Measurements from ENCODE around the gene ZNF282.

ZNF282 gene
- total RNA-seq: 22.6 to 51.0 (median 28.9) reads per million in 3 experiments

DNA sequence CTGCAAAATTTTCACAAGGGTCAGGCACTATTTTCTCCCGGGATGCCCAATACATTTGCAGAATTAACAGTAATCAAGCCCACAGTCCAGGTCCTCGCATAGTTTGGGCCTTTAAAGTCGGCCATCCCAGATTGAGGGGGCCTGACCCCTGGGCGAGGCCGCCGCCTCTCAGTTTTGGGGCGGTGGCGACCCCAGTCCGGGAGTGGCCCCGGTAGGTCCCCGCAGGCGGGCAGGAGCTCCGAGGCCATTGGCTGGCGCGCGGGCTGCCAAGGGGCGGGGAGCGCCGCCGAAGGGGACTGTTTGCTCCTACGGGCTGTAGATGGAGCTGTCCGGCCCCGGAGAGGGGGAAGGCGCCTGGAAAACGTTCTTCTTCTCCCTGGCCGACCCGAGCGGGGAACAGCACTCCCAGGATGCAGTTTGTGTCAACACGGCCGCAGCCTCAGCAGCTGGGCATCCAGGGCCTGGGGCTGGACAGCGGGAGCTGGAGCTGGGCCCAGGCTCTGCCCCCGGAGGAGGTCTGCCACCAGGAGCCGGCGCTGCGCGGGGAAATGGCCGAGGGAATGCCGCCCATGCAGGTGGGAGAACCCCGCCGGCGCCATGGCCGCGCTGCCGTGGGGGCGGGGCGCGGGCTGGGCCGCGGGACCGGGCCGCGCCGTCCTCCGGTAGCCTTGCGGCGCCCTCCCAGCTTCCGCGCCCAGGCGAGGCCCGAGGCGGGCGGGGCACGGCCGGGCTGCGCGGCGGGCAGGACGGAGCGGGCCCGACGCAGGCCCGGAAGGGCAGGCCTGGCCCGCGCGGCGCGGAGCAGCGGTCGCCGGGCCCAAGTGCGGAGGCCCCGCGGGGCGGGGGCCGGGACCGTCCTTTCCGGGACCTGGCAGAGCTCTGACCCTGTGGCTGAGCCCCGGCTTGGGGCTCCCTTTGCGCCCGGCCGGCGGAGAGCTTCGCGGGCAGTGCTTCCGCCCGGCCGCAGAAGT, at the start of gene ZNF282:
TSS of gene ZNF282 (plus strand) at position 367 of the 971 bp plus-strand sequence. CDS start at position 411, 44 bp downstream.
- peak; percentile 55 for DNase-seq

DNA sequence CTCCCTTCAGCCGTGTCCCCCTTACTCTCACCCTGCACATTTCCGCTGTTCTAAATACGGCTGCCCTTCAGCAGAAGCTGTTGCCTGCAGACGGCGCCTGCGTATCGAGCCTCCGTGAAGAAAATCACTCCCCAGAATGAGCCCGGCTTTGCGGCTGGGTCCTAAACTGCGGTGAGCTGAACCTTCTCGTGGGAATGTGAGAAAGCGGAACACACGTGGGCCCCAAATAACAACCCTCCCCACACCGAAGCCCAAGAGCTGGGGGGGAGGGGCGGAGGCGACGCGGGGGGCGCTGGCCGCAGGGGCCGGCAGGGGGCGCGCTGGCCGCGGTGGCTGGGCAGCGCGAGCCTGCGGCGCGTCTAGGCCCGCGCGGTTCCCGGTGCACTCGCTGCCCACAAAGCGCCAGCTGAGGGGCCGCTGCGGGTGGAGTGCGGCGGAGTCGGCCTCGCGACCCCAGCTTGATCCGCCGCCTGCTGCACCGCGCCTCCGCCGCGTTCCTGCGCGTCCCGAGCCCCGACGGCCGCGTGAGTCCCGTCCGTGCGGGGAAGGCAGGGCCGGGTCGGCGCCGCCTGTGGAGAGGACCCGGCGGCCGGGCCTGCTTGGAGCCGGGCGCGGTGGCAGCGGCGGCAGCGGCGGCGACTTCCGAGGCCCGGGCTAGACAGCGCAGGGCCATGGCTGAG, 48.1 kb upstream of the ZNF282 start, which contains the start of gene ZNF398:
TSS of gene ZNF398 (plus strand) at position 382 of the 680 bp plus-strand sequence. CDS start at position 672, 290 bp downstream.
- peak; percentile 80 for DNase-seq

GRCh38 chr7:149147752-149148653, 47.3 kb upstream of the ZNF282 start:
- DNase-seq: peak; percentile 75

DNA sequence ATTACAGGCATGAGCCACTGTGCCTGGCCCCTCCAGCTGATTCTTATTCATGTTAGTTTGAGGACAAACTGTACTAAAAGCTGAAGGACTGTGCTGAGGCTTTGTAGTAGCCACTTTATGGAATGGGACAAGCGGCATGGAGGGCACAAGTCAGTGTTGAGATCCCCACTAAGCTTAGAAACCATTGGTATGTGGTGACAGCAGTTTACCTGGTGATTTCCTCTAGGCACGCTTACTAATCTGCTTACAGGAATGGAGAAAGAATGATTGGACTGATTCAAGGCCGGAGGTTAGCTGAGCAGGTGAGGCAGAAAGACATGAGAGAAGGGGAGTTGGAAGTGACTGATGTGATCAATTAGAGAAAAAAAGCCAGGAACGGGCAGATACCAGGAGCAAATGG, 44.4 kb upstream of the ZNF282 start:
- no peak for DNase-seq

- no peak for DNase-seq
Observed at GRCh38 chr7:149153346-149153745, 42.0 kb upstream of the ZNF282 start.

DNA sequence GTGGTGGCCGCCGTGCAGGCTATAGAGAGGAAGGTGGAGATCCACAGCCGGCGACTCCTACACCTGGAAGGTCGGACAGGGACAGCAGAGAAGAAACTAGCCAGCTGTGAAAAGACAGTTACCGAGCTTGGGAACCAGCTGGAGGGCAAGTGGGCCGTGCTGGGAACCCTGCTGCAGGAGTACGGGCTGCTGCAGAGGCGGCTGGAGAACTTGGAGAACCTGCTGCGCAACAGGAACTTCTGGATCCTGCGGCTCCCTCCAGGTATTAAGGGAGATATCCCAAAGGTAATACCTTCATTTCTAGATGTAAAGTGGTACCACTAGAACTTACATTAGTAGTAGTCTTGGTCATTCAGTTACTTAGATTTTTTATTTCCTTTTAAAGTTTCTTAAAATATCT, 41.3 kb upstream of the ZNF282 start:
- DNase-seq: no peak

DNA sequence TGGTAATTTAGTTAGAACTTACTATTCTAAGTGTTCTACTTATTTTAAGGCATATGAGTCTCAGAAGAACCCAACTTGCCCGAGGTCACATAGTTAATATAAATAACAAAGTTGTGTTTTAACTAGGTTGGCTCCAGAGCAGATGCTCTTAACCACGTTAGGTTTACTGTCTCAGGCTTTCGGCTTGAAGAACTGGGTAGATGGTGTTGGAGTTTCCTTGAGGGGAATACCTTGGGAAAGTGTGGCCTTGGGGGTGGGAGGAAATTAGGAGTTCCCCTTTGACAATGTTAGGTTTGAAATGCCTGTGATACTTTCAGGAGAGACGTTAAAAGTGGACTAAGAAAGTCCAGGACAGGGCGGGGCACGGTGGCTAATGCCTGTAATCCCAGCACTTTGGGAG, 38.4 kb upstream of the ZNF282 start:
- no peak for DNase-seq

DNA sequence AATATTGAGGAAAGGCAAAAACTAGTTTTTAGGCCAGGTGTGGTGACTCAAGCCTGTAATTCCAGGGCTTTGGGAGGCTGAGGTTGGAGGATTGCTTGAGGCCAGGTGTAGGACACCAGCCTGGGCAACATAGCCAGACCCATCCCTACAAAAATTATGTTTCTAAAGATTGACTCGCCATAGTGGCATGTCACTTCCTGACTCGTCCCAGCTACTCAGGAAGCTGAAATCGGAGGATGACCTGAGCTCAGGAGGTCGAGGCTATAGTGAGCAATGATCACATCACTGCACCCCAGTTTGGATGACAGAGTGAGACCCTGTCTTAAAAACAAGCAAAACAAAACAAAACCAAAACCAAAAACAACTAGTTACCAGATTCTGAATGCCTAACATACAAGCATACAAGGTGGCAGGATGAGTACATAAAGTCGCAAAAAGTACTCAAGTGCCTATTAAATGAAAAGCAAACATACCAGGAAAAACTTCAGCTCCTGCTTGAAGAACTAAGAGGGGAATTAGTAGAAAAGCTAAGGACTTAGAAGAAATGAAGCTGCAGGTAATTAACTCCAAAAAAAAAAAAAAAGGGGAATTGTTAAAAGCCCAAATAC, 34.0 kb upstream of the ZNF282 start:
- no peak for DNase-seq

DNA sequence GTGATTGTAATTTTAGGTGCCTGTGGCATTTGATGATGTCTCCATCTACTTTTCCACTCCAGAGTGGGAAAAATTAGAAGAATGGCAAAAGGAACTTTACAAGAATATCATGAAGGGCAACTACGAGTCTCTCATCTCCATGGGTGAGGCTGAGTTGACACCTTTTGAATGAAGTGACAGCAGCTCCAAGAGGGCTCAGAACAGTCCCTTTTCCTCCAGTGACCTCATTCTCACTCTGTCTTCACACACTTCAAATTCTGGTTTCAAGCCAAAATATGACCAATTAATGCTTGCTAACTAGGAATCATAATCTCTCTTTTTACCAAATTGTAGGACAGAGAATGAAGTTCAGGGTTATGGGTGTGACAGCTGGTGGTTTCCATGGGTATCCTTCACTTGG, 29.2 kb upstream of the ZNF282 start:
- no peak for DNase-seq

- DNase-seq: no peak
Observed at GRCh38 chr7:149166630-149167352, 28.6 kb upstream of the ZNF282 start.

DNA sequence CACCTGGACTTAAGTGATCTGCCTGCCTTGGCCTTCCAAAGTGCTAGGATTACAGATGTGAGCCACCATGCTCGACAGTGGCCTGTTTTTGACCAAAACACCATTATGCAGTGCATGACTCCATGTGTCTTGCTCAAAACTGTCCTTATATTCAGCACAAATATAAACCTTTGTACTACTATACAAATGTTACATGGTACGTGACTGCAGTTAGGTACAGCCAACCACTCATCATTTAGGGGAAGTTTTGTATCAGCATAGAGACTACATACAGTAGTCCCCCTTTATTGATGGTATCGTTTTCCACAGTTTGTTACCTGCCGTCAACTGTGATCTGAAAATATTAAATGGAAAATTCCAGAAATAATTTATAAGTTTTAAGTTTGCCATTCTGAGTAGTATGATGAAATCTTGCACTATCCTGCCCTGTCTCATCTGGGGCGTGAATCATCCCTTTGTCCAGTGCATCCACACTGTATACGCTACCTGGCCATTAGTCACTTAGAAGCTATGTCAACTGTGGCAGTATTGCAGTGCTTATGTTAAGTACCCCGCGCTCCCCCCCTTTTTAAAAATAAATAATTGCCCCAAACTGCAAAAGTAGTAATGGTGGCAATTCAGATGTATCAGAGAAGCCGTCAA, 23.3 kb upstream of the ZNF282 start:
- no peak for DNase-seq

- no peak for DNase-seq
Observed at GRCh38 chr7:149172534-149172920, 22.8 kb upstream of the ZNF282 start.

DNA sequence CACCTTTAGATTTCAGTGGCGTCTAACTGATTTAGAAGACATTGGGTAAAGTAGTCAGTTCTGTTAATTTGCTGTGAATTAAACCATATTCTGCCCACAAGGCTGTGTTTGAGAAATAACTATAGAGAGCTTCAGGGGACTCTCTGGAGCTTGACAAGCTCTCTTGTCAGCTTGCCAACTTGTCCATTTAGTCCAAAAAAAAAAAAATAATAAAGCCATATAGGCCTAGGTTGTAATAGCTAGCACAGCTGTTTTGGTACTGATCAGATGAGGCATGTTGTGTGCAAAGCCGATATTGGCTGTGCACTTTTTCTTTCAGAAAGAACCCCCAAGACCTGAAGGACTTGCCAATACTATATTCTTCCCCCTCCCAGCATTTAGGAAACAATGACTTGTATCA, 20.2 kb upstream of the ZNF282 start:
- no peak for DNase-seq

DNA sequence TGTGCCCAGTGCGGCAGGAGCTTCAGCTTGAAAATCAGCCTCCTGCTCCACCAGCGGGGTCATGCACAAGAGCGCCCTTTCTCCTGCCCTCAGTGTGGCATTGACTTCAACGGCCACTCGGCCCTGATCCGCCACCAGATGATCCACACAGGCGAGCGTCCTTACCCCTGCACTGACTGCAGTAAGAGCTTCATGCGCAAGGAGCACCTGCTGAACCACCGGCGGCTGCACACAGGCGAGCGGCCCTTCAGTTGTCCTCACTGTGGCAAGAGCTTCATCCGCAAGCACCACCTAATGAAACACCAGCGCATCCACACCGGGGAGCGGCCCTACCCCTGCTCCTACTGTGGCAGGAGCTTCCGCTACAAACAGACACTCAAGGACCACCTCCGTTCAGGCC, 16.1 kb upstream of the ZNF282 start:
- DNase-seq: no peak

- no peak for DNase-seq
Observed at GRCh38 chr7:149180722-149181449, 14.5 kb upstream of the ZNF282 start.

- no peak for DNase-seq
Observed at GRCh38 chr7:149181450-149181790, 13.9 kb upstream of the ZNF282 start.

GRCh38 chr7:149184274-149184673, 11.1 kb upstream of the ZNF282 start:
- no peak for DNase-seq

DNA sequence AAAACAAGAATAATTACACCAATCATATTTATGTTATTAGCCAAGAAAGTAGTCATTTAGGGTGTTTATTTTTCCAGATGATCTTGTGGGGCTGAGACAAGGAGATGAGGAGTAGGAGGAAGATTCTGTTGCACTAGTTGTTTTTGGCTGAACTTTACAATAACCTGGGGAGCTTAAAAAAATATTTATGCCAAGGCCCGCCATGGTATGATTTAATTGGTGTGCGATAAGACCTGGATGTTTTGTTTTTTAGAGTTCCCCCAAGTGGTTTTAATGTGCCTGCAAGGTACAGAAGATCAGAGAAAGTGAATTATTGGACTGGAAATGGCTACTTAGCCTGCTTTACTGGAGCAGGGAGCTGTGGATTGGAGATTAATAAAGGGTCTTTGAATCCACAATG, 7.1 kb upstream of the ZNF282 start:
- no peak for DNase-seq

DNA sequence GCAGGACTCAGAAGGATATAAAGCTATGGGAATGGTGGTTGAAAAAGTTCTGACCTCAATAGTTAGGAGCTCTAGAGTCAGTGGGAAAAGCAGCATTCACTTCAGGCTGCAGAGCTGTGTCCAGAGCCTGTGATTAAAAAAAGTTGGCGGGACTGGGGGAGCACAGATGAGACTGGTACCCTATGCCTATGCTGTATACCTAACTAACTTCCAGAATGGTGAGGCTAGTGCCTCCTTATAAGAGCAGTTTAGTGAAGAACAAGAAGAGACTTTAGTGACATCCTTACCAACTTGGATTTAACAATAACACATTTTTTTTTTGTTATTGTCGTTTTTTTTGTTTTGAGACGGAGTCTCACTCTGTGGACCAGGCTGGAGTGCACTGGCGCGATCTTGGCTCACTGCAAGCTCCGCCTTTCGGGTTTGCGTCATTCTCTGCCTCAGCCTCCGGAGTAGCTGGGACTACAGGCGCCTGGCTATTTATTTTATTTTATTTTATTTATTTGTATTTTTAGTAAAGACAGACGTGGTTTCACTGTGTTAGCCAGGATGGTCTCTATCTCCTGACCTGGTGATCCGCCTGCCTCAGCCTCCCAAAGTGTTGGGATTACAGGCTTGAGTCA, 6.6 kb upstream of the ZNF282 start:
- no peak for DNase-seq

- no peak for DNase-seq
Observed at GRCh38 chr7:149191851-149192250, 3.5 kb upstream of the ZNF282 start.
